ENCODE measurements around the gene UGT1A9.

The UGT1A9 gene

GRCh38 chr2:233793465-233794127 is 121.9 kb downstream of the UGT1A9 start:
- TF ChIP-seq CTCF (IDR thresholded peaks at IDR 0.05): no peak

- TF ChIP-seq CTCF (IDR thresholded peaks at IDR 0.05): no peak
These were observed 122.5 kb downstream of the UGT1A9 start for GRCh38 chr2:233794128-233794658.

GRCh38 chr2:233795735-233796171 is 124.1 kb downstream of the UGT1A9 start:
- no peak for TF ChIP-seq CTCF (IDR thresholded peaks at IDR 0.05)

- TF ChIP-seq CTCF (IDR thresholded peaks at IDR 0.05): no peak
These were observed 124.6 kb downstream of the UGT1A9 start for GRCh38 chr2:233796254-233796653.

- TF ChIP-seq CTCF (IDR thresholded peaks at IDR 0.05): no peak
These were observed 126.8 kb downstream of the UGT1A9 start for GRCh38 chr2:233798335-233799086.

- no peak for TF ChIP-seq CTCF (IDR thresholded peaks at IDR 0.05)
These were observed 127.5 kb downstream of the UGT1A9 start for GRCh38 chr2:233799087-233799665.

GRCh38 chr2:233799716-233800115 is 128.0 kb downstream of the UGT1A9 start:
- TF ChIP-seq CTCF (IDR thresholded peaks at IDR 0.05): no peak

Data from LNCAP (cell line).